ENCODE results near the gene MYH7B.

MYH7B gene

DNA sequence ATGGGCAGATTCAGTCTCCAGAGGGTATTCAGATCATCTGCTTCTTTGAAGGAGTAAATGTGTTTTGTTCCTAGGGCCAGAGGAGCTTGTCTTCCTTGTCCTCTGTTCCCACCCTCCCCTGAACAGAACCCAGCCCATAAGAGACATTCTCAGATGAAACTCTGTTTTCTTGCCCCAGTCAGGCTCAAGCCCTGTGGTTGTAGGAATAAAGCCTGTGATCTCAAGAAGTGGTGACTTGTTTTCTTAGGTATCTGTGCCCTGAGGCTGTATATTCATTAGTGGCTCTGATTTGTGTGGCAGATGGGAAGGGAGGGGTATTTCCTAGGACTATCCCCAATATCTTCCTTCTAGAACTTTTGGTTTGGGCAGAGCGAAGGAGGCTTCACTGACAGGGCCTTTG, 27.9 kb upstream of the MYH7B start:
- Mint-ChIP-seq H3K4me1 (ENCODE audit: low read depth in 2 of 2) (peaks cover 0 to 4% of the 10 kb centered on the region in 2 donors), H3K27me3 (no peaks in the 10 kb centered on the region), H3K36me3 (ENCODE audit: insufficient read depth) (no peaks in the 10 kb centered on the region), H3K4me3 (no peak overlapping the region), H3K27ac (peak overlapping the region in 1 of 2 donors; percentile 44), H3K9me3 (no peaks in the 10 kb centered on the region)
- ATAC-seq (replicated peaks) (no peak), DNase-seq (no peak)

- Mint-ChIP-seq H3K4me3 (no peak overlapping the region), H3K27ac (no peak overlapping the region), H3K36me3 (ENCODE audit: insufficient read depth) (peaks cover 4% of the 10 kb centered on the region), H3K9me3 (no peaks in the 10 kb centered on the region), H3K27me3 (no peaks in the 10 kb centered on the region), H3K4me1 (ENCODE audit: low read depth in 2 of 2) (peaks cover 0 to 4% of the 10 kb centered on the region in 2 donors)
- ATAC-seq (replicated peaks) (no peak), DNase-seq (no peak)
Measured at GRCh38 chr20:34928411-34928810, 27.3 kb upstream of the MYH7B start.

- Mint-ChIP-seq H3K27me3 (no peaks in the 10 kb centered on the region), H3K4me3 (no peak overlapping the region), H3K9me3 (no peaks in the 10 kb centered on the region), H3K27ac (no peak overlapping the region), H3K4me1 (ENCODE audit: low read depth in 2 of 2) (no peaks in the 10 kb centered on the region), H3K36me3 (ENCODE audit: insufficient read depth) (peaks cover 13% of the 10 kb centered on the region)
- no peak for ATAC-seq (replicated peaks)
- DNase-seq, result no peak
Measured at GRCh38 chr20:34931771-34932170, 23.9 kb upstream of the MYH7B start.

GRCh38 chr20:34938466-34939163, 17.1 kb upstream of the MYH7B start:
- H3K27ac Mint-ChIP-seq, result peak overlapping the region in 1 of 2 donors; percentile 44
- no peaks in the 10 kb centered on the region for H3K9me3 Mint-ChIP-seq
- H3K4me3 Mint-ChIP-seq, result no peak overlapping the region
- H3K27me3 Mint-ChIP-seq, result no peaks in the 10 kb centered on the region
- DNase-seq, result no peak
- ATAC-seq (replicated peaks), result no peak
- peaks cover 20% of the 10 kb centered on the region for H3K36me3 Mint-ChIP-seq (ENCODE audit: insufficient read depth)
- no peaks in the 10 kb centered on the region for H3K4me1 Mint-ChIP-seq (ENCODE audit: low read depth in 2 of 2)

GRCh38 chr20:34940081-34940481, 15.6 kb upstream of the MYH7B start:
- DNase-seq (no peak), ATAC-seq (replicated peaks) (no peak)
- H3K27me3 Mint-ChIP-seq, result no peaks in the 10 kb centered on the region
- no peak overlapping the region for H3K27ac Mint-ChIP-seq
- H3K4me1 Mint-ChIP-seq (ENCODE audit: low read depth in 2 of 2), result no peaks in the 10 kb centered on the region
- H3K4me3 Mint-ChIP-seq, result no peak overlapping the region
- H3K36me3 Mint-ChIP-seq (ENCODE audit: insufficient read depth), result peaks cover 23% of the 10 kb centered on the region
- H3K9me3 Mint-ChIP-seq, result no peaks in the 10 kb centered on the region

DNA sequence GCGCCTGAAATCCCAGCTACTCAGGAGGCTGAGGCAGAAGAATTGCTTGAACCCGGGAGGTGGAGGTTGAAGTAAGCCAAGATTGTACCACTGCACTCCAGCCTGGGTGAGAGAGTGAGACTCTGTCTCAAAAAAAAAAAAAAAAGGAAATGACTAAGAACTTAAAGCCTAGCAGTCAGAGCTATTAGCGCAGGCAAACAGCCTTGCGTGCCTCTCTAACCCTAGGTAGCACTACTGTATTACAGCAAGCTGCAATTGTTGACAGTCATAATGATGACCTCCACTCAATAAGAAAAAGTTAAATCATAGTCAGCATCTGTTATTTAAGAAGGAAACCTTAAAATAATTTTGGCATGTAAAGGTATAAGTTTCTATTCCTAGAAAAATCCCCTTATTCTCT, 14.4 kb upstream of the MYH7B start:
- H3K27me3 Mint-ChIP-seq, result no peaks in the 10 kb centered on the region
- DNase-seq (no peak), ATAC-seq (replicated peaks) (no peak)
- no peak overlapping the region for H3K27ac Mint-ChIP-seq
- H3K4me1 Mint-ChIP-seq (ENCODE audit: low read depth in 2 of 2), result no peaks in the 10 kb centered on the region
- H3K9me3 Mint-ChIP-seq, result no peaks in the 10 kb centered on the region
- H3K36me3 Mint-ChIP-seq (ENCODE audit: insufficient read depth), result peaks cover 18% of the 10 kb centered on the region
- H3K4me3 Mint-ChIP-seq, result no peak overlapping the region

- H3K36me3 Mint-ChIP-seq (ENCODE audit: insufficient read depth), result peaks cover 13% of the 10 kb centered on the region
- no peak overlapping the region for H3K4me3 Mint-ChIP-seq
- no peak for ATAC-seq (replicated peaks)
- H3K4me1 Mint-ChIP-seq (ENCODE audit: low read depth in 2 of 2), result no peaks in the 10 kb centered on the region
- H3K9me3 Mint-ChIP-seq, result no peaks in the 10 kb centered on the region
- DNase-seq, result no peak
- H3K27ac Mint-ChIP-seq, result no peak overlapping the region
- no peaks in the 10 kb centered on the region for H3K27me3 Mint-ChIP-seq
Measured at GRCh38 chr20:34942301-34942700, 13.4 kb upstream of the MYH7B start.

GRCh38 chr20:34943808-34944567, 11.7 kb upstream of the MYH7B start:
- peaks cover 16% of the 10 kb centered on the region for H3K36me3 Mint-ChIP-seq (ENCODE audit: insufficient read depth)

DNA sequence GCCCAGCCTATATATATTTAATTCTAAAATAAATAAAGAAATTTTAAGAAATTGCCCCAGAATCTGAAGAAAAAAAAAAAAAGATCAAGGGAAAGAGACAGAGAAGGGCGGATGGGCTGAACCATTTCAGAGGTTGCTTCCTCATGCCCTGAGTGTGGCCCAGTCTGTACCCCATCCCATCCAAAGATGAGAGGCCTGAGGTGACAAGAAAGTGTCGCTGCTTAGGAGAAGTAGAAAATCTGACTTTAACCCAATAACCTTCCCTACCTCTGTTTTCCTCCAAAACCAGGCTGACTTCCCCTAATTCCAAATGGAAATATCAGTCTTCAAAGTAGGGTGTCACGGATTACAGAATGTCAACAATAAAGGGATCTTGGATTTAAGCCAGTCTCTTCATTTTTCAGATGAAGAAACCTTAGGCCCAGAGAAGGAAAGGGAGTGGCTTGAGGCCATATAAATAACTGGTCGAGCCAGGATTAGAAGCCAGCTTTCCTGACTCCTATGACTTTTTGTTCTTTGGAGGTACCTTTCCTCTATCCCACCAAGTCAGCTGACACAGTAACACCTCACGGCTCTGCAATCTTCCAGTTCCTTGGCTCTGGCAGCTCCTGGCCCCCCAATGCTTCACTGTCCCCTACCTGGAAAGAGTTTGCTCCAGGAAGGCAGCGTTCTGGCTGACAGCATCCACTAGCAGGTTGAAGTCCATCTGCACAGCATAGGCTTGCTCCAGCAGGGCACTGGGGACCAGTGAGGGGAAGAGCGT, 10.2 kb upstream of the MYH7B start:
- ATAC-seq (replicated peaks) (no peak), DNase-seq (no peak)
- no peaks in the 10 kb centered on the region for H3K27me3 Mint-ChIP-seq
- H3K27ac Mint-ChIP-seq, result peak overlapping the region in 1 of 2 donors; percentile 4
- no peak overlapping the region for H3K4me3 Mint-ChIP-seq
- H3K4me1 Mint-ChIP-seq (ENCODE audit: low read depth in 2 of 2), result no peaks in the 10 kb centered on the region
- H3K9me3 Mint-ChIP-seq, result no peaks in the 10 kb centered on the region
- peaks cover 18% of the 10 kb centered on the region for H3K36me3 Mint-ChIP-seq (ENCODE audit: insufficient read depth)

More at GRCh38 chr20:34943808-34944567, 11.7 kb upstream of the MYH7B start:
- peak overlapping the region; percentile 7 to 28 for H3K27ac Mint-ChIP-seq
- DNase-seq (no peak), ATAC-seq (replicated peaks) (no peak)
- no peak overlapping the region for H3K4me3 Mint-ChIP-seq
- no peaks in the 10 kb centered on the region for H3K27me3 Mint-ChIP-seq
- no peaks in the 10 kb centered on the region for H3K9me3 Mint-ChIP-seq
- no peaks in the 10 kb centered on the region for H3K4me1 Mint-ChIP-seq (ENCODE audit: low read depth in 2 of 2)

- no peaks in the 10 kb centered on the region for H3K27me3 Mint-ChIP-seq
- no peaks in the 10 kb centered on the region for H3K9me3 Mint-ChIP-seq
- DNase-seq (no peak), ATAC-seq (replicated peaks) (no peak)
- peaks cover 11% of the 10 kb centered on the region for H3K36me3 Mint-ChIP-seq (ENCODE audit: insufficient read depth)
- H3K4me3 Mint-ChIP-seq, result no peak overlapping the region
- H3K4me1 Mint-ChIP-seq (ENCODE audit: low read depth in 2 of 2), result no peaks in the 10 kb centered on the region
- no peak overlapping the region for H3K27ac Mint-ChIP-seq
Measured at GRCh38 chr20:34946661-34947060, 9.0 kb upstream of the MYH7B start.

DNA sequence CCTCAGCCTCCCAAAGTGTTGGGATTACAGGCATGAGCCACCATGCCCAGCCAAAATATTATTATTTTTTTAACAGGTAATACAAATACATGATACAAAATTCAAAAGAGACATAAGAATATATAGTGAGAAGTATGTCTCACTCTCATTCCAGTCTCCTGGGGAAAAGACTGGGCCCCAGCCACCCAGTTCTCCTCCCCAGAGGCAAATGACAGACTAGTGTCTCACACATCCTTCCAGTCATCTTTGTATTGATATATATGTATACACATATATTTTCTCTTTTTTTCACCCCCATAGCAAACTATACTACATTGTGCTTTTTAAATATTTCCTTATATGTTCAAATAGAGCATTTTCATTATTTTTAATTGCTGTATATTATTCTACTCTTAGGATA, 8.3 kb upstream of the MYH7B start:
- H3K4me1 Mint-ChIP-seq (ENCODE audit: low read depth in 2 of 2), result no peaks in the 10 kb centered on the region
- no peaks in the 10 kb centered on the region for H3K27me3 Mint-ChIP-seq
- ATAC-seq (replicated peaks) (no peak), DNase-seq (no peak)
- no peak overlapping the region for H3K4me3 Mint-ChIP-seq
- H3K27ac Mint-ChIP-seq, result no peak overlapping the region
- no peaks in the 10 kb centered on the region for H3K9me3 Mint-ChIP-seq
- peaks cover 11% of the 10 kb centered on the region for H3K36me3 Mint-ChIP-seq (ENCODE audit: insufficient read depth)

- H3K4me1 Mint-ChIP-seq (ENCODE audit: low read depth in 2 of 2), result peaks cover 0 to 4% of the 10 kb centered on the region in 2 donors
- H3K4me3 Mint-ChIP-seq, result no peak overlapping the region
- no peak for ATAC-seq (replicated peaks)
- no peak for DNase-seq
- H3K27me3 Mint-ChIP-seq, result no peaks in the 10 kb centered on the region
- no peak overlapping the region for H3K27ac Mint-ChIP-seq
- H3K9me3 Mint-ChIP-seq, result no peaks in the 10 kb centered on the region
- peaks cover 11% of the 10 kb centered on the region for H3K36me3 Mint-ChIP-seq (ENCODE audit: insufficient read depth)
Measured at GRCh38 chr20:34948030-34948429, 7.6 kb upstream of the MYH7B start.

DNA sequence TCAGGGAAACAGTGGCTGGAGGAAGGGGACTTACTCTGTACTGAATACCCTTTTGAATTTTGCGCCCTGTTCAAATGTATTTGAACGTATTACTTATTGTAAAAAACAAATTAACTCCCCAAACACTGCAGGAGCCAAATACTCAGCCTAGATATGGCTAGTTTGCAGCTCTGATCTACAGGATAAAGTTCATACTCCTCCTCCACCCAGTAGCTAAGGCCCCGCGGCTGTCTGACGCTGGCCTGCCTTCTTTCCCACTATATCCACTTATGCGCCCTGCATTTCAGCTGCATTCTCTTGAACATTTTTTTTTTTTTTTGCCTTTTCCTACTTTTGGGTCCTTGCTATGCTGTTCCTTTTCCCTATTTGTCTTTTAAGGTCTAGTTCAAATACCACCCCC, 6.5 kb upstream of the MYH7B start:
- H3K36me3 Mint-ChIP-seq (ENCODE audit: insufficient read depth), result peaks cover 8% of the 10 kb centered on the region
- no peak for ATAC-seq (replicated peaks)
- no peaks in the 10 kb centered on the region for H3K9me3 Mint-ChIP-seq
- peaks cover 0 to 4% of the 10 kb centered on the region in 2 donors for H3K4me1 Mint-ChIP-seq (ENCODE audit: low read depth in 2 of 2)
- H3K27ac Mint-ChIP-seq, result no peak overlapping the region
- no peak for DNase-seq
- H3K27me3 Mint-ChIP-seq, result no peaks in the 10 kb centered on the region
- no peak overlapping the region for H3K4me3 Mint-ChIP-seq
